HS-27A (cell line): Measurements from ENCODE around the gene GLP2R.

ENCODE experiments used
- DNase-seq: peaks from one replicate; pipeline ENCODE4 v3.0.0-alpha.2; 2012; ENCODE audit warnings: low read depth, missing footprints

GLP2R gene

DNA sequence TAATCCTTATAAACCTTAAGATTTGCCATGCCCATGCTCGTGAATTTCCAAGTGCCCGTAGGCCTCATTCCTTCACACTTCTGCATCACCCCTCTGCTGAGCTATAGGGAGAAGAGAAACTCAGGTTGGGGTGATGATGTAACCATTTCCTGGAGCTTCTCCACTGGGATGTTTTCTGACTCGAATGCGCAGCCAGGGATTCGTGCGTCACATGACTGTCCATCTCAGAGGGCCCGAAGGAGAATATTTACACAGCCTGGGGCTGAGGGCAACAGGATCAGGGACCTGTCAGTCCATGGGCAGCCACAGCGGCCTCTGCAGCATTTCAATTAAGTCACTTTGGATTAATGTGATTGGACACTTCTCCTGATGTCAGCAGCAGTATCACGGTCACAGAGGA lies 12.6 kb upstream of the GLP2R start:
- no peak for DNase-seq

DNA sequence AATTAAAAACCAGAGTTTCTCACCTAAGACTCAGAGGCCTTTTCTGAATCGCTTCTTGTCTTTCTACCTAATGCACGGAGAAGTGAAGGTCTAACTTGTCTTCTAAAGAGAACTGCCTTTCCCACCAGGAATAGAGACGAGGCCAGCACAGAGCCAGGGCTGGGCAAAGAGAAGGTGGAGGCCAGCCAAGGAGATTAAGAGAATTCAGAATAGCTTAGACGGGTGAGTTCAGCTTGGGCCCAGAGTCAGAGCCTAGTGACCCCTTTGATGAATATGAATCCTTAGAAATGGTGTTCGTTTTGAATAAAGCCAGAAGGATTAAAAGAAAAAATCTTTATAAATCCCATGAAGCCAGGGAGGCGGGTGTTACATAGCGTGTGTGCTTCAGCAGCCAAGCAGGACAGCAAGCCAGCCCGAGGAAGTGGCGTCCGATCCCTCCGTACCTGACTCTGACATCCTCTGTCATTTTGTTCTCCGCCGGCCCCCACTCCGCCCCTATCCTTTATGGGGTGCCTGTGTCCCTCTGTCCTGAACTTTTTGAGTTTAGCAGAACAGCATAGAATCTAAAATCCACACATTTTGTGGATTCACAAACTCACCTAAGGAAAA lies 11.3 kb upstream of the GLP2R start:
- no peak for DNase-seq

DNA sequence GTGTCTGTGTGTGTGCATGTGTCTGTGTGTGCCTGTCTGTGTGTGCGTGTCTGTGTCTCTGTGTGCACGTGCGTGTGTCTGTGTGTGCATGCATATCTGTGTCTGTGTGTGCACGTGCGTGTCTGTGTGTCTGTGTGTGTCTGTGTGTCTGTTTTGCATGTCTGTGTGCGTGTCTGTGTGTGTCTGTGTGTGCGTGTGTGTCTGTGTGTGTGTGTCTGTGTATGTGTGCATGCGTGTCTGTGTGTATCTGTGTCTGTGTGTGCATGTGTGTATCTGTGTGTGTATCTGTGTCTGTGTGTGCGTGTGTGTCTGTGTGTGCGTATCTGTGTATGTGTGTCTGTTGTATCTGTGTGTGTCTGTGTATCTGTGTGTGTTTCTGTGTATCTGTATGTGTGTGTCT lies 9.3 kb upstream of the GLP2R start:
- DNase-seq: no peak

DNA sequence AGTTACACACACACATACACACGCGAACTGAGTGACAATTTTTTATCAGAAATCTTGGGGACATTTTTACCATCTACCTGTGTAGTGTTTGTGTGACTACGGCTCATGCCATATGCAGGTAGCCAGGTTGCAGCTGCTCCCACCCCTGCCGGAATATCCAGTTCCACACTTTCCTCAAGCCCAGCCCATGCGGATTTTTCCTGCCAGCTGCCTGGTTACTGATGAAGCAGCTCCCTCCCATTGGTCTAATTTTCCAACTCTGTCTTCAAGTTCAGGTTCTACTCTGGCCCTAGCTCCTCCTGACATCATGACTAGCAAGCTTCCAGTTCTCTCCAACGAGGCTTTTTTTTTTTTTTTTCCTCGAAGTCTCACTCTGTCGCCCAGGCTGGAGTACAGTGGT lies 8.6 kb upstream of the GLP2R start:
- DNase-seq: no peak

DNA sequence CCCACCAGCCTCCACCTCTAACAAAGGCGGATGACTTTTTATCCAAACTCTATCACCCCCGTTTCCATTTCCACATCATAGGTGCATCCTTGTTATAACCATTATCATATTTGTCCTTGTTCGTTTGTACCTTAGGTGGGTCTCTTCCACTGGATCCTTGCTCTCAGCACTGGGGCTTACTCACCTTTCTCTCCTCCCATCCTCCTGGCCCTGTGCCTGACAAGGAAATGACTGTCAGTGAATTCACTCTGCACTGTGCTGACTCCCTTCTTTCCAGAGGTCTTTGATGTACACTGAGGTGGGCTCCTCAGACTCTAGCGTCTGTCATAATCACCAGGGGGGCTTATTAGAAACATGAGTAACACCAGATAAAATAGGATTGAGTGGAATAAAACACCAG lies 7.0 kb upstream of the GLP2R start:
- no peak for DNase-seq

DNA sequence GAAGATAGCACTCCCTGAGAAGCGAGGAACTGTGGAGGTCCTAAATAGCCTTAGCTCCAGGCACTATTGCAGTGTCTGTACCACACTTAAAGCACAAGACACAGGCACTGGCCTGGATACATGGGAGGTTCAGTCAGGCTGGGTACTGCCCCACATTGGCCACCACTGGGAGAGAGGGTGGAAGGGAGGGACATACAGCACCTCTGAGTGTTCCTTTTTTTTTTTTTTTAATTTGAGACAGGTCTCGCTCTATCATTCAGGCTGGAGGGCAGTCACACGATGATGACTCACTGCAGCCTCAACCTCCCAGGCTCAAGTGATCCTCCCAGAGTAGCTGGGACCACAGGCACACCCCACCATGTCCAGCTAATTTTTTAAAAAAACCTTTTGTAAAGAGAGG lies 5.3 kb upstream of the GLP2R start:
- no peak for DNase-seq

DNA sequence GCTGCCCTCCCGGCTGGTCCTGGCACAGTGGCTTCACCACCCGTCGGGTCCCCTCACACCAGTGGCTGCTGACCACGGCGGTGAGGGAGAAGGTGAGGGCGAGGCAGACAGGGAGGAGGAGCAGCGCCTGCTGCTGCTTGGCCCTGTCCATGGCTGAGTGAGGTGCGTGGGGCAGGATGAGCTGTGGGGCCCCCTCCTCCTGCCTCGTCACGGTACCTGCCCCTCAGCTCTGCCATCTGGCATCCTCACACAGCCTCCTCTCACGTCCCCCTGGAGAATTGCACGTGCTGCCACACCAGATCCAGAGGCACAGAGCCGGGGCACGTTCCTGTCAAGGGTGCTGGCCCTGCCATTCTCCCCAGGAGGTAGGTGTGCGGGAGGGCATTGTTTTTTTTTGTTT lies 3.8 kb upstream of the GLP2R start, which contains the start of gene GSG1L2:
Gene GSG1L2 (minus strand): TSS at position 159 of the 400 bp plus-strand sequence. CDS start 8 bp downstream, at position 151.
- no peak for DNase-seq

DNA sequence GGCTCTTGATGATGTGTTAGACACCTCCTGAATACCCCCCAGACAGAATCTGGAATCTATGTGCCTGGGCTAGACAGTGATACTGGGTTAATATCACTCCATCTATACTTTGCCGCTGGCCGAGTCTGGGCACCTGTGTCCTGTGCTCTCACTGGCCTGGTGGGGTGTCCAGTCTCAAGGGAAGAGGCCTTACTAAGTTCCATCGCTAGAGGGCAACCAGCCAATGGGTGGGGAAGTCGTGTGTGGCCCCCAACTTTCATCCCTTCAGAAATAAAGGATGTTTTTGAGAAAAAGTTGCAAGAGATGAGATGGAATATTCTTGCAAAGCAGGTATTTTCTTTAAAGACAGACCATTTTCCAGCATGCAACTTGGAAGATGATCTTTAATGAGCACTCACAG lies 1.6 kb upstream of the GLP2R start:
- no peak for DNase-seq

DNA sequence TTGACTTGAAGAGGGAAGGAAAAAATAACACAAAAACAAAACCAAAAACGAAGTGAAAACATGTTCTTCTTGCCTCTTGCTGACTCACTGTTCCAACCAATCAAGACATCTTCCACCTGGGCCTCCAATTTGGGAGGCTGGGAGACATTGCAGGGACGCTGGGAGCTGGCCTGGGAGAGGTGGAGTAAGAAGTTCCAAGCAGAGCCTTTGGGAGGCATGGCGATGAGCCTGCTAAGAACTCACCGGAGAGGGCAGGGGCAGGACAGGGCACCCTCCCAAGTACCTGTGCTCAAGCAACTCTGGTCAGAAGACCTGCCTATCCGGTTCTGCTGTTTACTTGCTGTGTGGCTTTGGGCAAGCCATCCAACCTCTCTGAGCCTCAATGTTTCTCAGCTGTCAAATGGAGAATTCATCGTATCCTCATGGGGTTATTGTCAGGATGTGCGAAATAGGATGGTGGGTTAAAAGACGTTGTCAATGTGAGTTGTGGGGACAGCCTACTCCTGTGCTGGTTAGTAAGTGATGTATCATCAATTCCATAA lies 856 bp upstream of the GLP2R start:
- no peak for DNase-seq

DNA sequence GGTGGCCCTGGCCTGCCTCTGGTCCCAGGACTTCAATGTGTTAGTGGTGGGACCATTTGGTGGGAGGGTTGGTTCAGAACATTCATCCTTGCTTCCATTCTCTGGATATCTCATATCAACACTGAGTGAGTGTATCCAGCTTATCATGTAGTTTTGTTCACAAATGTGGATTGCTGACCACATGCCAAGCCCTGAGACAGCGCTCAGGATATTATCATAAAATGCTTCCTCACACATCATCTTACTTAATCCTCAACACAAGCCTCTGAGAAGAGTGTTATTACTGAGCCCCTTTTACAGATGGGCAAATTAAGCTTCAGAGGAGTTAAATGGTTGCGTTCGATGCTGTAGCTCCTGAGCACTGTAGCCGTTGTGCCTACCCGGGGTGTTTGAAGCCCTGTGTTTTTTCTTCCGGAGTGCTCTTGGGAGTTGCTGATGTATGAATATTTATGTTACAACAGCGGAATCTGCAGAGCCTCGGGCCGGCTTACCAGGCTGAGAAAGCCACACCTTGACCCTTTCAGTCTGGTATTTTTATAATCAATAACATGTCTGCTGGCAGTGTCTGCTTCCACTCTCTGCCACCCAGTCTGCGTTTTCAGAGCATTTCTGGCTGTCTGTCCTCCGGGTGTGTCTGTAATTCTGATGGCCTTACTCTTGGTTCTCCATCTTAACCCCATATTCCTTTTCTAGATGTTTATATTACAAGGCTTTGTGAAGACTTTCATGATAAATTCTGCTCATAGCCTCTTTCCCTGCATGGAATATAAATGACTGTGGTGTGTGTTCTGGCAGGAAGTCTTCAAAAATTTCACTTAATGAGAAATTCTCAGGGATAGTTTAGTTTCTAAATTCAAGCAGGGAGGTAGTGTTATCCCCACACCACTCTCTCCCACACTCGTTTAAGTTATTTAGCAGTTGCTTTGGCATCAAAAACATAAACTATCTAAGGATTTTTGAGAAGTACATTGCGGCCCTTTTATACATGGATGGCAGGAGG lies 2.9 kb downstream of the GLP2R start:
- no peak for DNase-seq

DNA sequence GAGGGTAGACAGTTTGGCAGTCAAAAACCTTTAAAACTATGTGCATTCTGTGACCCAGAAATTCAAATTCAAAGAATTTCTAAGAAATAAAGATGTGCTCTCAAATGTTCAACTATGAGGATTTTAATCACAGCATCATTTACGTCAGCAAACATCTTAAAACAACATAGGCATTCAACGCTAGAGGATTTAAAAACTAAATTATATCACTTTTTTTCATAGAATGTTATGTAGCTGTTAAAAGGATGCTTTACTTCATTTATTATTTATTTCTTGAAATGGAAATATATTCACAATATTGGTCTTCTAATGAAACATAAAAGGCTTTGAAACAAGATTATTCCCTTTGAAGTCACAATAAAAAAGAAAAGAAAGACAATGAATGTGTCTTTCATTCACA lies 3.6 kb downstream of the GLP2R start:
- no peak for DNase-seq

DNA sequence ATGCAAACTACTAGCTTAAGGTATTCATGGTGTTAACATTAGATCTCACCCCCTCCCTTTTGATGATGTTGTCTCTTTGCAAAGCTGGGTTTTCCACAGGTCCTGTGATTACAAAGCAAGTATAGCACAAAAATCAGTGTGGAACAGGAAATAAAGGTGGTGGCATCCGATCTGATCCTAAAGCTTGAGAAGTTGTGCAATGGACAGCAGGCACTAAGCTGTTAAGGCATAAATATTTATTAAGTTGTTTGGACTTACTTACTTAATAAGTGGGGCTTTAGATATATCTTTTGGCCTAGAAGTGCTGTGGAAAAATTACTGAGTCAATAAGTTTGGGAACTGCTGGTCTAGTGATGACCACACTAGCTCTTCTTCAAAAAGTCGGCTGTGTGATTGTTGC lies 5.0 kb downstream of the GLP2R start:
- DNase-seq: no peak

DNA sequence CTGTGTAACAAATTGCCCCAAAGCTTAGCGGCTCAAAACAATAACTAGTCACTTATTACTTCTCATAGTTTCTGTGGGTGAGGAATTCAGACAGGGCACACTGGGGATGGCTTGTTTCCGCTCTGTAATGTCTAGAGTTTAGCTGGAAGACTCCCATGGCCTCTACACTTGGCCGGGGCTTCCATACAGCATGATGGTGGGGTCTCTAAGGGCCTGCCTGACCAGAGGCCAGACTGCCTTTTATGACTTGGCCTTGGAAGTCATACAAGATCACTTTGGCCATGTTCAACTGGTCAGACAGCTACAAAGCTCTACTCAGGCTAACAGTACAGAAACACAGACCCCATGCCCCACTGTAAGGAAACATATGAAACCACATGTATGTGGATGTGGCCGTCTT lies 8.2 kb downstream of the GLP2R start:
- no peak for DNase-seq

DNA sequence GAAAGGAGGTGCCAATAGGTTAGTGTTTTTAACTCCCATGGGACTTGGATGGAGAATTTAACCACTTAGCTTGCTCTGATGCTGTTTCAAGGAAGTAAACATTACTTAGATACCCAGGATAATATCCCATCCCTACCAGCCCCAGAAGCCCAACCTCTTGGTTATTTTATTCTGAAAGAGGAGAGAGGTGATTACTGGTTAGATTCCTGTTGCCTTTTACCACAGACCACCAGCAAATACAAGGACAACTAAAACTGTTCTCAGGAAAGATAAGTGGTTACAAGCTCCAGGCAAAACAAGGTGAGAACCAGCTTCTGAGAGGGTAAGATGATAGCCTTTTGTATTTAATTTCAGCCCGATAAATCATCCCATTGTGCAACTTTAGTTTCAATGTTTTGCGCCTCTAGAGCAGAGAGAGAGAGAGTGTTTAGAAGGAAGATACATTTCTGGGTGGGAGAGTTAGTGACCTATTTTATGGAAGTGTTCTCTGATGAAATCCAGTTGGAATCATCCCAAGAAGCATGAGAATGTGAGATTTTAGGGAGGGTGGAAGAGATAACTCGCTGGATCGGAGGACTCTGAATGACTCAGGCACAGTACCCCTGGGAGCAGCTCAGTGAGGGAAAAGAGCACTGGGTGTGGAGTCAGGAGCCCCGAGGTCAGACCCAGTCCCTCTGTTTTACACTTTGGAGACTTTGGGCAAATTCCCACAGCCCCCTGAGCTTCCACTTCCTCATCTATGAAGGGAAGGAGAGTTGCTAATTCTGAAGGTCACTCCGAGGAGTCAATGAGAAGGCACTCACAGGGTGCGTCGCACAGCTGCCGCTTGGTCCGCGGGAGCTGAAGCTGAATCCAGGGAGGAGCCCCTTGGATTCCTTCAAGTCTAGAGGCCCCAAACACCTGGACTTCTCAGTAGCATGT lies 12.1 kb downstream of the GLP2R start:
- DNase-seq: no peak

DNA sequence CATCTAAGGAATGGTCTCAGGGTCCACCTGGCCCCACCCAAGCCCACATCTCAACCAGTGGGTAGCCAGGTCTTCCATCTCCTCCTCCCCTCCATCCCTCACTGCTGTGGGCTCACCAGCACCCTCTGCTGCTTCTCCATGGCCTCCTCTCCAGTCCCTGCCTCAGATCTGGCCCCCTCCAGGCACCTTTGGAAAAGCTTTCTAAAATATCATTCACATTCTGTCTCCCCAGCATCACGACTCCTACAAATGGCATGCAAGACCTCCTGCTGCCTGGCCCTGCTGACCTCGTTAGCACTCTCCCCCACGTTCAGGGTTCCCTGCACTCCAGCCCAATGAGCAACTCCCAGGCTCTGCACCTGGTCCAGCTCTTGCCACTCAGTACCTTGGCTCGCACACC lies 13.7 kb downstream of the GLP2R start:
- no peak for DNase-seq

DNA sequence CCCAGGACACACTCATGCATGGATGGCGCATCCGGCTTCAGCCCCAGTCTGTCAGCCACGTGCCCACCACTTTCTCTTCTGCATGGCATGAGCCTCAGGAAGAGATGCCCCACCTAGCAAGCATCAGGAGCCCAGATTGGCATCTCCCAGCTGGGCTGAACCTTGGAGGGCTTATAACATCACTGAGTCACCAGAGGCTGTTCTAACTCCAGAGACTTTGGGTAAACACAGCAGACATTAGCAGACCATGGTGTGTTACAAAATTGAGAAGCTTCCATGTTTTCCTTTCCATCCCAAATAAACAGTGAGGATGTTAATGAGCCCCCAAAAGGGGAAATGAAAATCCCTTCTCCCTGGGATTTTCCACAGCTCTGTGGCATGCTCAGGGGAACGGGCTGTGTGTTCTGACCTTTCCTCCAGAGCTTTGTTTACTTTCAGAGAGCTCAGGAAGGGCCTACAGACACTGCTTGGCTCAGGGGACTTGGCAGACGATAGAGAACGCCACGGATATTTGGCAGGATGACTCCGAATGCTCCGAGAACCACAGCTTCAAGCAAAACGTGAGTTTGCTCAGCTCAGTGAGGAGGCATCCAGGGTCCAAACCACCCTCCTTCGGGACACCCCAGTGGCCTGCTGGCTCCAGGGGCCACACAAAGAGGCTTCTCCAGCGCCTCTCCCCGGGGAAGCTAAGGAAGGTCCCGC lies 16.5 kb downstream of the GLP2R start:
- DNase-seq: no peak

DNA sequence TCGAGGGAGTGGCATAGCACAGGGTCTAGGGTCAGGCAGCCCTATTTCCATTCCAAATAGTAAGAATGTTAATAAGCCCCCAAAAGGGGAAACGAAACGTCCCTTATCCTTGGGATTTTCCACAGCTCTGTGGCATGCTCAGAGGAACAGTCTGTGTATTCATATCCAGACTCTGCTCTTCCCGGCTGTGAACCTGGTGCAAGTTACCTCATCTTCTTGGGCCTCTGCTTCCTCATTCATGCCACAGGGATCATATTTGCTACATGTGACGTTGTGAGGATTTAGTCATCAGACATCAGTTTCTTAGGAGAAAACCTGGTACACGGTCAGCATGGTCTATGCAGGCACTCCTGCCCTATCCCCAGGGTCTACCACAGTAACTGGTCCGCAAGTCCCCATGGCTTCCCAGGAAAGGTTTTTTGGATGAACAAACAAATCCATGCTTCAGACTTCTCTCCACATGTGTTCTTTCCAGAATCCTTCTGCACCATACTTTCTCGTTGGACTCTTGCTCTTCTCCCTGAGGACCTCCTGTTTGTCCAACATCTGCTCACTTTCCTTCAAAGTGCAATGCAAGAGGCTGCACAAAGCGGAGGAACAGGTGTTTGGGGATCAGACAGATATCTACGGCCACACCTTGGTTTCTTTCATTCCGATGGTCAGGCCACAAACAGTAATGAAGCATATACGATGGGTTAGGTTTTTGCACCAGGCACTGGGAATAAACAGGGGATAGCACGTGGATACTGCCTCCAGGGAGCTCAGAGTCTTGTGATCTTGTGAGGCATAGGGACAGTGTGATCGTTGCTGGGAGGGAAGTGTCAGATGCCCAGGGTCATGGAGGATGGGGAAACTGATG lies 17.7 kb downstream of the GLP2R start:
- DNase-seq: no peak

DNA sequence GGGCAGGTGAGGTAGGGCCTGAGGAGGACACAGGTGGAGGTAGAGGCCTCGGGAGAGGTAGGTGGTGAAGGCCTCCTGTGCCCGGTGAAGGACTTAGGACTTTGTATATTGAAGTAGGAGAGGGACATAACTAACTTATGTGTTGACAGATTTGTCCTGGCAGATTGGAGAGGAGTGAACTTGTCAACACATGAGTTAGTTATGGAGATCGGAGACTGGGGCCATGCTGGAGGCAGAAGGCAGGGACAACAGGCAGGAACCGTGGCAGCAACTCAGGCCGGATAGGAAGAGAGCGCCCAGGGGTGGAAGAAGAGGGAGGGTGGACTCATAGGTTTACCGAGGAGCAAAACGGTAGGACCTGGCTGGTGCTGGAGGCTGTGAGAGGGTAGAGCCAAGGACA lies 18.4 kb downstream of the GLP2R start:
- DNase-seq: no peak

DNA sequence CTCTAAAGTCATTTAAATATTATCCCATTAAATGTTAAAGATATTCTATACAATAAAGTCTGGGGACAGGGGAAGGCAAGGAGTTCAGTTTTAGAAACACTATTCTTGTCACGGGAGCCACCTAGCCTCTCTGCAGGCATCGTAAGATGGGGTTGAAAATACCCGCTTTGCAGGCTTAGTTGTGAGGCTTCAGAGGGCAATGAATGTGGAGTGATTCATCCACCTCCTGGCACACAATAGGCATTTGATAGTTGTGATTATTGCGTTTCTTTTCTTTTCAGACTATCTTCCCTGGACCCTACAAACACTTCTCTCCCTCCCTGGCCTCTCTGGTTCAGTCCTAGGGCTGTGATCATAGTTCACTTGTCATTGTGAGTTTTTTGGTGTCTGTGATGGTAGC lies 19.6 kb downstream of the GLP2R start:
- DNase-seq: no peak

DNA sequence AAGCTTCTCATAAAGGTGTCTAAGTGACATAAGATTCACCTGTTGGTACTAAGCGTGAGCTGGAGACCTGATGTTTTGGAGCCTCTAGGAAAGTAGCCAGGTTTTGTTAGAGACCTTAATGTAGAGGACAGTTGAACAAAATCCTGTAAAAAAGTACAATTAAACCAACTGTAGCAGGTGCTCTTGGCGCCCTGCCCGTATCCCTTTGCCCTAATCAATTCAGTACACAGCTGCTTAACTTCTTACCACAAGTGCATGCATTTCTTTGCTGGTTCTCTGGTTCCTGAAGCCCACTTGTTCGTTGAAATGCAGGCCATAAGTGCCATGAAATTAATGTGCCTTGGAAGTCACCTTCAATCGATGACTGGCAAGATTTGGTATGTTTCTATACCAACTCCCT lies 24.4 kb downstream of the GLP2R start:
- DNase-seq: no peak

DNA sequence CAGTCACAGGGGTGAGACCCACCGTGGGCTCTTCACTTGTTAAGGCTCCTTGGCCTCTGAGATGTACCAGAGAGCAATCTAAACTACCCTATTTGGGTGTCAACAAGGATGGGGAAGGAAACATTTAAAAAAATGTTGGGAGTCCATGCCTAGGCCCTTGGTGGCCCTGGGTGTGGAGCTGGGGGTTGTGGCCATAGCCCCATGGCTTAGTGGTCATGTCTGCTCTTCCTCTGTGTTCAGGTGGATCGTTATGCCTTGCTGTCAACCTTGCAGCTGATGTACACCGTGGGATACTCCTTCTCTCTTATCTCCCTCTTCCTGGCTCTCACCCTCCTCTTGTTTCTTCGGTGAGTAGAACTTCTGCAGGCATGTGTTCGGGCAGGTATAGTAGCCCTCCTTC lies 28.5 kb downstream of the GLP2R start:
- DNase-seq: no peak
